GM19467 (cell line): Measurements from ENCODE around the gene RAI1.
"Not testable (repeated sequence)": the region's sequence is repeated elsewhere in the genome, so short reads cannot be mapped to it uniquely, and the experiment has no call there.

Experiments used
- ATAC-seq: cut with Tn5 transposase; IDR thresholded peaks from one replicate; pipeline ENCODE4 v1.9.1; 2021; ENCODE audit warnings: mild to moderate bottlenecking, moderate library complexity; ENCODE audit not compliant: unreplicated experiment

RAI1 gene

GRCh38 chr17:17793378-17794214 is 112.3 kb downstream of the RAI1 start:
- ATAC-seq: no peak

GRCh38 chr17:17794382-17794781 is 113.1 kb downstream of the RAI1 start:
- no peak for ATAC-seq

GRCh38 chr17:17795296-17795695 is 114.0 kb downstream of the RAI1 start:
- ATAC-seq: no peak

- no peak for ATAC-seq
These were observed 114.9 kb downstream of the RAI1 start for GRCh38 chr17:17795946-17796786.

GRCh38 chr17:17796787-17797061 is 115.5 kb downstream of the RAI1 start:
- ATAC-seq: no peak

- ATAC-seq: no peak
These were observed 116.0 kb downstream of the RAI1 start for GRCh38 chr17:17797119-17797809.

GRCh38 chr17:17798010-17798556 is 116.8 kb downstream of the RAI1 start:
- ATAC-seq: no peak

GRCh38 chr17:17798573-17799255 is 117.5 kb downstream of the RAI1 start:
- no peak for ATAC-seq

- no peak for ATAC-seq
These were observed 119.3 kb downstream of the RAI1 start for GRCh38 chr17:17800504-17801021.

- ATAC-seq: no peak
These were observed 120.7 kb downstream of the RAI1 start for GRCh38 chr17:17801800-17802481.

GRCh38 chr17:17804007-17804406 is 122.7 kb downstream of the RAI1 start:
- ATAC-seq: no peak

- ATAC-seq: no peak
These were observed 124.3 kb downstream of the RAI1 start for GRCh38 chr17:17805575-17805974.

- ATAC-seq: no peak
These were observed 124.8 kb downstream of the RAI1 start for GRCh38 chr17:17806035-17806434.

GRCh38 chr17:17806611-17807274 is 125.5 kb downstream of the RAI1 start:
- no peak for ATAC-seq

- no peak for ATAC-seq
These were observed 126.2 kb downstream of the RAI1 start for GRCh38 chr17:17807440-17807839.

- not testable (repeated sequence) for ATAC-seq
These were observed 126.9 kb downstream of the RAI1 start for GRCh38 chr17:17808200-17808599.

GRCh38 chr17:17808706-17809432 is 127.6 kb downstream of the RAI1 start:
- no peak for ATAC-seq

GRCh38 chr17:17809531-17810083 is 128.3 kb downstream of the RAI1 start:
- ATAC-seq: no peak
